ENCODE results near the gene SNPH. TPM values are rescaled to one million over a fixed set of nuclear protein-coding genes. Genes with fewer than 3 reads are reported as not detected.

The SNPH gene
- total and polyA plus RNA-seq, 2 of the 8 experiments (the other 6 are each of a cell fraction or from before 2014, with no cell fraction given): 0.98 to 4.9 TPM

GRCh38 chr20:1305712-1306111, 39.6 kb downstream of the SNPH start:
- H3K23me2 ChIP-seq (ENCODE audit: low read depth, low read length): no peaks in the 10 kb centered on the region
- H3K79me1 ChIP-seq (ENCODE audit: low read depth, low read length): no peaks in the 10 kb centered on the region
- no peak overlapping the region for H2AFZ ChIP-seq (ENCODE audit: low read length)
- FAIRE-seq (no peak), DNase-seq (ENCODE audit: low read depth in 1 of 2, low spot score in 2 of 2) (no peak)
- 91% methylated on average over 19 of the region's 24 CpGs; no CpG with 5 or more reads in 1 of the 2 experiments for WGBS, 2 experiments (ENCODE audit: extremely low coverage in 1 of 2, insufficient coverage in 1 of 2, insufficient read length in 1 of 2, insufficient replicate concordance in 2 of 2, low coverage in 1 of 2, low lambda C conversion rate in 2 of 2, missing lambda C conversion rate in 1 of 2)
- H3K4me3 ChIP-seq (ENCODE audit: extremely low read depth in 1 of 4, insufficient read depth in 2 of 4, low read depth in 3 of 4, low read length in 4 of 4): no peak overlapping the region
- no peak overlapping the region for H2BK120ac ChIP-seq (replicated peaks; ENCODE audit: low read depth, low read length)
- H2BK15ac ChIP-seq (ENCODE audit: low read length): no peak overlapping the region
- H2BK5ac ChIP-seq (ENCODE audit: low read depth, low read length): no peak overlapping the region
- no peak overlapping the region for H4K91ac ChIP-seq (replicated peaks; ENCODE audit: insufficient read length, low read length)
- CTCF ChIA-PET (ENCODE audit: partially characterized antibody): interaction anchor here (0.5 to 2.2 kb wide), 8 partner anchors 8 to 131 kb away, joined by 3 to 11 read pairs (median 3); no protein-coding TSS in a partner anchor
- no peak overlapping the region for H2BK20ac ChIP-seq (ENCODE audit: low read length)
- H4K20me1 ChIP-seq (replicated peaks in 1 of 2; ENCODE audit: control insufficient read depth in 1 of 2, insufficient read depth in 2 of 2, low read length in 2 of 2): no peaks in the 10 kb centered on the region
- H3K36me3 ChIP-seq (ENCODE audit: control insufficient read depth in 2 of 4, insufficient read depth in 4 of 4, low read length in 3 of 4): no peaks in the 10 kb centered on the region; a peak in 1 of 8 replicates
- H3K56ac ChIP-seq (replicated peaks; ENCODE audit: insufficient read length, low read depth, low read length): no peak overlapping the region
- H3K9me3 ChIP-seq (ENCODE audit: insufficient read depth in 2 of 2, low read depth in 1 of 2, low read length in 1 of 2): no peaks in the 10 kb centered on the region
- peaks cover 0 to 9% (median 1%) of the 10 kb centered on the region in 4 experiments; a peak in 6 of 7 replicates for H3K4me1 ChIP-seq (replicated peaks in 1 of 4; ENCODE audit: control insufficient read depth in 3 of 4, insufficient read depth in 4 of 4, low read length in 3 of 4)
- H2BK12ac ChIP-seq (ENCODE audit: low read depth, low read length): no peak overlapping the region
- H4K5ac ChIP-seq (ENCODE audit: insufficient read length, low read depth, low read length): no peak overlapping the region
- no peak overlapping the region for H4K8ac ChIP-seq (ENCODE audit: extremely low read depth, insufficient read depth, low read length)
- H3K4me2 ChIP-seq (ENCODE audit: insufficient read depth in 1 of 2, low read depth in 2 of 2, low read length in 2 of 2): no peak overlapping the region
- no peaks in the 10 kb centered on the region for H3K79me2 ChIP-seq (ENCODE audit: control insufficient read depth in 1 of 2, insufficient read depth in 2 of 2, low read length in 2 of 2)
- no peak overlapping the region for H3K4ac ChIP-seq (replicated peaks; ENCODE audit: insufficient read length, low read depth, low read length)
- H3K18ac ChIP-seq (ENCODE audit: extremely low read depth, low read length): no peak overlapping the region
- no peak overlapping the region for H3K14ac ChIP-seq (ENCODE audit: insufficient read length)
- H3K9ac ChIP-seq (replicated peaks in 1 of 4; ENCODE audit: extremely low read depth in 1 of 4, low read depth in 3 of 4, low read length in 3 of 4): no peak overlapping the region
- no peaks in the 10 kb centered on the region for H3K27me3 ChIP-seq (replicated peaks in 1 of 4; ENCODE audit: control insufficient read depth in 3 of 4, extremely low read depth in 1 of 4, insufficient read depth in 3 of 4, low read length in 3 of 4)
- no peak overlapping the region for H3K27ac ChIP-seq (ENCODE audit: low read depth, low read length)
- no peak for TF ChIP-seq KDM1A (IDR thresholded peaks at IDR 0.05; ENCODE audit: borderline replicate concordance, low read length)
- no peak for TF ChIP-seq SUZ12 (IDR thresholded peaks at IDR 0.05; ENCODE audit: low read length)
- no peak for TF ChIP-seq SAP30 (IDR thresholded peaks at IDR 0.05; ENCODE audit: insufficient read depth, insufficient replicate concordance, low read length)
- TF ChIP-seq BCL11A (IDR thresholded peaks at IDR 0.05; ENCODE audit: low read depth in 2 of 2, low read length in 2 of 2): no peak
- TF ChIP-seq POU5F1 (IDR thresholded peaks at IDR 0.05; ENCODE audit: low read depth, low read length): no peak
- no peak for TF ChIP-seq RAD21 (IDR thresholded peaks at IDR 0.05 in 1 of 2, conservative IDR thresholded peaks at IDR 0.05 in 1 of 2; ENCODE audit: low read depth in 2 of 2, low read length in 2 of 2)
- TF ChIP-seq GABPA (IDR thresholded peaks at IDR 0.05; ENCODE audit: borderline replicate concordance, insufficient read depth, low read length): no peak
- no peak for TF ChIP-seq EZH2 (IDR thresholded peaks at IDR 0.05; ENCODE audit: low read depth, low read length, severe bottlenecking)
- TF ChIP-seq SIRT6 (IDR thresholded peaks at IDR 0.05; ENCODE audit: low read length): no peak
- H2AK5ac ChIP-seq (ENCODE audit: low read depth, low read length): no peak overlapping the region
- POLR2A ChIA-PET (ENCODE audit: partially characterized antibody): interaction anchor here (0.8 to 1.1 kb wide), 2 partner anchors 20 to 24 kb away, joined by 3 read pairs; no protein-coding TSS in a partner anchor
- no peak overlapping the region for H3K23ac ChIP-seq (ENCODE audit: insufficient read length)

Measured in H1 (cell line).